ENCODE data around the gene PM20D2.

PM20D2 gene

GRCh38 chr6:89145091-89145955, 532 bp upstream of the PM20D2 start:
- DNase-seq (ENCODE audit: low spot score): peak; percentile 40

GRCh38 chr6:89146718-89147700, 1.2 kb downstream of the PM20D2 start:
- DNase-seq (ENCODE audit: low spot score): peak; percentile 13

- no peak for DNase-seq (ENCODE audit: low spot score)
These were observed 2.3 kb downstream of the PM20D2 start for GRCh38 chr6:89148016-89148750.

DNA sequence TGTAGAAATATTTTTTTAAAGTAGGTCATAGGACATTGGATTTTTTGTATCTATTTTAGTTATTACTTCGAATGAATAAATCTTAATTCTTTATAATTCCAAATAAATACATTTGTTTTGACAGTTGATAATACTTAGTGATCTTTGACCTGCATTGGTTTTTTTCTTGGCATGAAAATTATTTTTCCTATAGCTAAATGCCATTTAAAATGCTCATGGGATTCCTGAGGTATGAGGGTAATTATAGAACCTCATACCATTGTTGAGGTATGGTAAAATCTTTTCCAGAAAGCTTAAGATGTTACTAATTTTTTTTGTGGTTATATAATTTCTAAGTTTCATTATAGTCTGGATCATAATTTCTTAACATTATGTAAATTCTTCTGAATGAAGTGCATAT, 8.3 kb downstream of the PM20D2 start:
- no peak for DNase-seq (ENCODE audit: low spot score)

DNA sequence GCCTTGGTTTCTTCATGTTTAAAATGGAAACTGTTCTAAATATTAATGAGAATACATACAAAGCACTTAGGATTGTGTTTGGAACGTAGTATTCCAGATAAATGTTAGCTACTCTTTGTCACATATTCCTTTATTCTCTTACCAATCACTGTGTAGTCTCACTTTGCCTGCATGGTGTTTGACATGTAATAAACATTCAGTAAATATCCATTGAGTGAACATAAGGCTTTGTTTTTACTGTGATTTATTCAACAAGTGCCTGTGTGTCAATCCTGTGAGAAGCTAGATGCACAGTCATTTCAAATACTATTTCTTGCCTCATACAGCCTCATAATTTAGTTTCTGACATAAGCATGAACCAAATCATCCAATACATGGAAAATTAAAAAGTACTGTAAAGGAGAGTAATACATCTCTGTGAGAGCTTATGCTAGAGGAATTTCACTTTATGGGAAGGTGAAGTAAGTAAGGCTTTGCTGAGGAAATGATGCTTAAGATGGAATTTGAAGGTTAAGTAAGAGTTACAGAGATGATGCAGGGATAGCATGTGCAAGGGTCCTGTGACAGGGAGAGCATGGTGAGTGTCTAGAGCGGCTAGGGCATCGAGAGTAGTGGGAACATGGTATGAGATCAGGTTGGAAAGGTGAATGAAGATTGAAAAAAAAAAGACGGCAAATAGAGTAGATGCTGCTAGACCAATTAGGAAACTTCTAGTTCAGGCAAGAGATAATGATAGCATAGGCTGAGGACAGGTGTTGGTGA, 14.7 kb downstream of the PM20D2 start:
- no peak for DNase-seq (ENCODE audit: low spot score)

GRCh38 chr6:89161326-89162046, 15.6 kb downstream of the PM20D2 start:
- no peak for DNase-seq (ENCODE audit: low spot score)

- DNase-seq (ENCODE audit: low spot score): no peak
These were observed 16.2 kb downstream of the PM20D2 start for GRCh38 chr6:89162047-89162371.

GRCh38 chr6:89172131-89172530, 26.3 kb downstream of the PM20D2 start:
- no peak for DNase-seq (ENCODE audit: low spot score)

GRCh38 chr6:89173634-89174033, 27.8 kb downstream of the PM20D2 start:
- DNase-seq (ENCODE audit: low spot score): no peak

DNA sequence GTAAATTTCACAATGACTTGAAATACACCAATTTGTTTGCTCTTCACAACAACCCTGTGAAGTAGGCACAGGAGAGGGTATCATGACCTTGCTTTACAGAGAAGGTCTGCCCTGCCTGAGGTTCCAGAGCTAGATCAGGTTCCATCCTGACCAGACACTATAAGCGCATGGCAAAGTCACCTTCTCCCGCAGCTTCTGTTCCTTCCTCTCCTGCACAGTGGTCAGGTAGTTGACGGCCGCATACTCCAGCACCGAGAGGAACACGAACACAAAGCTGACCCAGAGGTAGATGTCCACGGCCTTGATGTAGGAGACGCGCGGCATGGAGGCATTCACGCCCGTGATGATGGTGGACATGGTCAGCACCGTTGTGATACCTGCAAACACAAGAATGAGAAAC, 34.3 kb downstream of the PM20D2 start:
- DNase-seq (ENCODE audit: low spot score): no peak

- DNase-seq (ENCODE audit: low spot score): no peak
These were observed 35.1 kb downstream of the PM20D2 start for GRCh38 chr6:89180971-89181370.

GRCh38 chr6:89183294-89183693, 37.4 kb downstream of the PM20D2 start:
- no peak for DNase-seq (ENCODE audit: low spot score)

GRCh38 chr6:89184344-89184743, 38.5 kb downstream of the PM20D2 start:
- DNase-seq (ENCODE audit: low spot score): no peak

DNA sequence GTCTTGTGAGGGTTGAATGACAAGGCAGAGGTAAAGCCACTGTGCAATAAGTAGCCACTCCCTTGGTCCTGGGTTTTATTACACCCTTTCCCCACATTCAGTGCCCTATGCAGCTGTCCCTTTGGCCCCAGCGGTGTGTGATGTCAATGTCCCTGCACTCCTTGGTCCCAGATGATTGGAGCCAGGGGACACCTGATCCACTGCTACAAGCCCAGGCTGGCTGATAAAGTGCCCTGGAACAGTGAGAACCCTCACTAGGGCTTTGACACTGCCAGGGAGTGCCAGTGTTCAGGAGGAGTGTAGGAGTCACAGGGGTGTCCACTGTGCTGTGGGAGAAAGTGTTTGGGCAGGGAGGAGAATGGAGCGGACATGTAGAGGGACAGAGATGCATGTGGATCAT, 40.9 kb downstream of the PM20D2 start:
- no peak for DNase-seq (ENCODE audit: low spot score)

DNA sequence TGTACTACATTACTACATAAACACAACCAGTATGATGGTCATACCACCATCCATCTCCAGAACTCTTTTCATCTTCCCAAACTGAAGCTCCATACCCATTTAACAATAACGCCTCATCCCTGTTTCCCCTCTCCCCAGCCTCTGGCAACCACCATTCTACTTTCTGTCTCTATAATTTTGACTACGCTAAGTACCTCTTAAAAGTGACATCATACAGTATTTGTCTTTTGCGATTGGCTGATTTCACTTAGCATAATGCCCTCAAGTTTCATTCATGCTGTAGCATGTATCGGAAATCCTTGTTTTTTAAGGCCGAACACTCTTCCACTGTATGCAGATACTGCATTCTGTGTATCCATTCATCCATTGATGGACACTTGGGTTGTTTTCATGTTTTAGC, 41.6 kb downstream of the PM20D2 start:
- no peak for DNase-seq (ENCODE audit: low spot score)

- no peak for DNase-seq (ENCODE audit: low spot score)
These were observed 44.9 kb downstream of the PM20D2 start for GRCh38 chr6:89190741-89191140.

DNA sequence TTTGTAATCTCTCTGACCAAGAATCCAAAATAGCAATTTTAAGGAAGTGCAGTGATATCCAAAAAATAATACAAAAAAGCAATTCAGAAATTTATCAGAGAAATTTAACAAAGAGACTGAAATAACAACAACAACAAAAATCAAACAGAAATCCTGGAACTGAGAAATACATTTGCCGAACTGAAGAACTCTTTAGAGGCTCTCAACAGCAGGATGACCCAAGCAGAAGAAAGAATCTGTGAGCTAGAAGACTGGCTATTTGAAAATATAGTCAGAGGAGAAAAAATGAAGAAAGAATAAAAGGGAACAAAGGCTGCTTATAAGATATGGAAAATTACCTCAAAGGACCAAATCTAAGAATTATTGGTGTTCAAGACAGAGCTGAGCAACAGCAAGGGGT, 48.7 kb downstream of the PM20D2 start:
- DNase-seq (ENCODE audit: low spot score): no peak

- DNase-seq (ENCODE audit: low spot score): no peak
These were observed 51.3 kb downstream of the PM20D2 start for GRCh38 chr6:89197141-89197540.

DNA sequence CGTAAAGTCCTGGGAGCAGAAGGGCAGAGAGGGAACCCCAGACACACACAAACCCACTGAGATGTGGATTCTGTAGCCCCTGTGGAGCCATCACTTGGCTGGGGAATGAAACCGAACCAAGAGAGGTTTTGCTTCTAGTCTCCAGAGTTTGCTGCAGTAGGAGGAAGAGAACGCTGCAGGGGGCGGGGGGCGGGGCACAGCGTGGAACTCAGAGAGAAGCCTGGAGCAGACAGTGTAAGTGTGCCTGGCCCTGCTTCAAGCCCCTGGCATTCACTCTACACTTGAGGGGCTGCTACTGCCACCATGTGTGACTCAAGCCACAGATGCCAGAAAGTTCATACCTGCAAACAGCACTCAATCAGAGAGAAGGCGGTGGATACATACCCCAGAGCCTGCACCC, 52.4 kb downstream of the PM20D2 start:
- DNase-seq (ENCODE audit: low spot score): no peak

- no peak for DNase-seq (ENCODE audit: low spot score)
These were observed 53.7 kb downstream of the PM20D2 start for GRCh38 chr6:89199579-89199978.

GRCh38 chr6:89200706-89201215, 54.9 kb downstream of the PM20D2 start:
- no peak for DNase-seq (ENCODE audit: low spot score)

Data from globus pallidus (tissue), 1 donor.